ENCODE measurements around the gene ZNF222. TPM values are rescaled to one million over a fixed set of nuclear protein-coding genes. Genes with fewer than 3 reads are reported as not detected.

Gene ZNF222
- polyA plus RNA-seq, 10 donors: 3.9 to 5.6 (median 4.9) TPM

GRCh38 chr19:44051650-44052402, 26.6 kb downstream of the ZNF222 start, which contains the start of gene ZNF223:
ZNF223 (plus strand) TSS chr19:44052036; CDS start chr19:44055177, 3,141 bp downstream.
- DNase-seq: peak; percentile 96 to 98 (median 97)

GRCh38 chr19:44055870-44056269, 30.7 kb downstream of the ZNF222 start:
- DNase-seq: no peak

- no peak for DNase-seq
Observed at GRCh38 chr19:44059229-44059628, 34.0 kb downstream of the ZNF222 start.

GRCh38 chr19:44061038-44061437, 35.9 kb downstream of the ZNF222 start:
- DNase-seq: no peak

DNA sequence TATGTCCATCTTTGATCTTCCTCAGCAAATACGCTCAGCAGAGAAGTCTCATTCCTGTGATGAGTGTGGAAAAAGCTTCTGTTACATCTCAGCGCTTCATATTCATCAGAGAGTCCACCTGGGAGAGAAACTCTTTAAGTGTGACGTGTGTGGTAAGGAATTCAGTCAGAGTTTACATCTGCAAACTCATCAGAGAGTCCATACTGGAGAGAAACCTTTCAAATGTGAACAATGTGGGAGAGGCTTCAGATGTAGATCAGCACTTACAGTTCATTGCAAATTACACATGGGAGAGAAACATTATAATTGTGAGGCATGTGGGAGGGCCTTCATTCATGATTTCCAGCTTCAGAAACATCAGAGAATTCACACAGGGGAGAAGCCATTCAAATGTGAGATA, 41.1 kb downstream of the ZNF222 start:
- DNase-seq: no peak

DNA sequence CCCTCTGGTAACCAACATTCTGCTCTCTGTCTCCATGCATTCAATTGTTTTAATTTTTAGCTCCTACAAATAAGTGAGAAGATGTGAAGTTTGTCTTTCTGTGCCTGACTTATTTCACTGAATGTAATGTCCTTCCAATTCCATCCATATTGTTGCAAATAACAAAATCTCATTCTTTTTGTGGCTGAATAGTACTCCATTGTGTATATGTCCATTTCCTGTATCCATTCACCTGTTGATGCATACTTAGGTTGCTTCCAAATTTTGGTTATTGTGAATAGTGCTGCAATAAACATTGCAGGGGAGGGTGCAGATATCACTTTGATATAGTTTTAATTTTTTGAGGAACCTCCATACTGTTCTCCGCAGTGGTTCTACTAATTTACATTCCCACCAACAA, 44.2 kb downstream of the ZNF222 start:
- no peak for DNase-seq

- peak; percentile 92 to 96 (median 94) for DNase-seq
Observed at GRCh38 chr19:44071824-44072542, 46.8 kb downstream of the ZNF222 start, which contains the start of gene ZNF284. ZNF284 (plus strand) TSS chr19:44072159; CDS start chr19:44076390, 4,231 bp downstream.

GRCh38 chr19:44072543-44073401, 47.6 kb downstream of the ZNF222 start:
- peak in 1 of 3 donors; percentile 17 for DNase-seq

DNA sequence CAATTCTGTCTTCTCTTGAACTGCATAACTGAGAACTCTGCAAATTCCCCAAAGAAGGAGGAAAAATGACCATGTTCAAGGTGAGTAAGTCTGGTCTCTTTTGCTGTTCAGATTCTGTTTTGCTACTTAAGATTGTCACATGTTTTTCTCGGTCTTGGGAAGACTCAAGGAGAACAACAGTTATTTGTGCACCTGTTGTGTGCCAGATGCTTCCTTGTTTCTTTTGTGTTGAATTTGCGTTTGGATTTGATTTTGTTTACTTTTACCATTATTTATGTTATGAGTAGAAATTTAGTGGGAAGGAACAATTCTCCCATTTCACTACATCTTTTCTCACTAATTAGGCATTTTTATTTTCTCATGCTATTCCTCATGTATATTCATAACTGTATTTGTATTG, 51.1 kb downstream of the ZNF222 start:
- DNase-seq: no peak

Other genes starting within 250 kb of the ZNF222 start
- 1 to 10 TPM in 3 of 10 donors, under 1 TPM in 6, not detected in 1; 0.23 to 1.4 (median 0.85) TPM for gene KCNN4, start 244.4 kb upstream of the ZNF222 start, polyA plus RNA-seq (ENCODE audit: insufficient read length in 10 of 10)
- gene LYPD5, start 222.9 kb upstream of the ZNF222 start, polyA plus RNA-seq (ENCODE audit: insufficient read length in 10 of 10): under 1 TPM; 0.31 to 0.74 (median 0.53) TPM
- gene ZNF283, start 198.1 kb upstream of the ZNF222 start, polyA plus RNA-seq (ENCODE audit: insufficient read length in 10 of 10): 10 to 100 TPM in 5 of 10 donors, 1 to 10 TPM in 5; 6.4 to 13.5 (median 10.1) TPM
- gene ZNF404, start 141.4 kb upstream of the ZNF222 start, polyA plus RNA-seq (ENCODE audit: insufficient read length in 10 of 10): 10 to 100 TPM in 2 of 10 donors, 1 to 10 TPM in 8; 5.5 to 13.9 (median 7.0) TPM
- gene ZNF45, start 90.1 kb upstream of the ZNF222 start, polyA plus RNA-seq (ENCODE audit: insufficient read length in 10 of 10): 10 to 100 TPM; 11.9 to 16.3 (median 13.5) TPM
- 1 to 10 TPM; 2.3 to 5.4 (median 3.0) TPM for gene ZNF221, start 74.2 kb upstream of the ZNF222 start, polyA plus RNA-seq (ENCODE audit: insufficient read length in 10 of 10)
- gene ZNF155, start 41.2 kb upstream of the ZNF222 start, polyA plus RNA-seq (ENCODE audit: insufficient read length in 10 of 10): 1 to 10 TPM; 6.4 to 8.7 (median 7.8) TPM
- 1 to 10 TPM; 2.3 to 3.7 (median 3.0) TPM for gene ZNF230, start 22.4 kb upstream of the ZNF222 start, polyA plus RNA-seq (ENCODE audit: insufficient read length in 10 of 10)
- 1 to 10 TPM; 3.3 to 5.9 (median 4.9) TPM for gene ZNF223, start 26.7 kb downstream of the ZNF222 start, polyA plus RNA-seq (ENCODE audit: insufficient read length in 10 of 10)
- 1 to 10 TPM; 1.7 to 3.9 (median 2.6) TPM for gene ZNF284, start 46.8 kb downstream of the ZNF222 start, polyA plus RNA-seq (ENCODE audit: insufficient read length in 10 of 10)
- 10 to 100 TPM in 9 of 10 donors, 1 to 10 TPM in 1; 9.7 to 29.4 (median 14.0) TPM for gene ZNF224, start 69.0 kb downstream of the ZNF222 start, polyA plus RNA-seq (ENCODE audit: insufficient read length in 10 of 10)
- 1 to 10 TPM; 3.8 to 6.9 (median 4.7) TPM for gene ZNF225, start 88.0 kb downstream of the ZNF222 start, polyA plus RNA-seq (ENCODE audit: insufficient read length in 10 of 10)
- 10 to 100 TPM in 4 of 10 donors, 1 to 10 TPM in 6; 7.1 to 13.4 (median 9.5) TPM for gene ZNF234, start 116.2 kb downstream of the ZNF222 start, polyA plus RNA-seq (ENCODE audit: insufficient read length in 10 of 10)
- 10 to 100 TPM; 11.2 to 16.3 (median 13.1) TPM for gene ZNF226, start 139.7 kb downstream of the ZNF222 start, polyA plus RNA-seq (ENCODE audit: insufficient read length in 10 of 10)
- 10 to 100 TPM; 10.3 to 16.0 (median 14.3) TPM for gene ZNF227, start 187.2 kb downstream of the ZNF222 start, polyA plus RNA-seq (ENCODE audit: insufficient read length in 10 of 10)
- 1 to 10 TPM; 2.1 to 4.0 (median 2.6) TPM for gene ZNF233, start 234.5 kb downstream of the ZNF222 start, polyA plus RNA-seq (ENCODE audit: insufficient read length in 10 of 10)

Measured in muscle of back (tissue), 11 donors.